MM.1S (cell line): ENCODE results near the gene PRICKLE1.

Experiments used
- DNase-seq: peaks from one replicate; pipeline ENCODE4 v3.0.0-alpha.2; 2015
- H2AFZ ChIP-seq: fragments of 300-600 bp; sonication (generic); 2 replicates; pipeline ENCODE4 v1.6.0; 2016; ENCODE audit warnings: antibody characterized with exemption, low read length
- H3F3A ChIP-seq: fragments of 300-600 bp; sonication (generic); 2 replicates; pipeline ENCODE4 v1.6.1; 2016; ENCODE audit warnings: mild to moderate bottlenecking, antibody characterized with exemption, low read length, moderate library complexity, mixed read lengths; ENCODE audit not compliant: insufficient read depth
- H3K27ac ChIP-seq: fragments of 300-600 bp; sonication (generic); 2 replicates; pipeline ENCODE4 v1.5.1; 2016; ENCODE audit warnings: mild to moderate bottlenecking, low read length
- H3K27me3 ChIP-seq: fragments of 300-600 bp; sonication (generic); replicated peaks from 2 replicates; pipeline ENCODE4 v1.6.0; 2016; ENCODE audit warnings: low read length; ENCODE audit not compliant: insufficient read depth
- H3K36me3 ChIP-seq: fragments of 300-600 bp; sonication (generic); replicated peaks from 2 replicates; pipeline ENCODE4 v1.6.1; 2016; ENCODE audit warnings: mild to moderate bottlenecking, low read length, mixed read lengths; ENCODE audit not compliant: insufficient read depth
- H3K4me1 ChIP-seq: fragments of 300-600 bp; sonication (generic); 2 replicates; pipeline ENCODE4 v1.6.1; 2016; ENCODE audit warnings: low read length, mixed read lengths
- H3K4me2 ChIP-seq: fragments of 300-600 bp; sonication (generic); 2 replicates; pipeline ENCODE4 v1.6.0; 2016; ENCODE audit warnings: low read depth, low read length
- H3K4me3 ChIP-seq: fragments of 300-600 bp; sonication (generic); 2 replicates; pipeline ENCODE4 v1.5.1; 2016; ENCODE audit warnings: low read length, mixed read lengths
- H3K79me2 ChIP-seq: fragments of 300-600 bp; sonication (generic); 2 replicates; pipeline ENCODE4 v1.6.1; 2016; ENCODE audit warnings: mixed run types, low read length, mixed read lengths
- H3K9ac ChIP-seq: fragments of 300-600 bp; sonication (generic); 2 replicates; pipeline ENCODE4 v1.6.1; 2016; ENCODE audit warnings: low read length, mixed read lengths
- H3K9me2 ChIP-seq: fragments of 300-600 bp; sonication (generic); replicated peaks from 2 replicates; pipeline ENCODE4 v1.6.1; 2016; ENCODE audit warnings: mild to moderate bottlenecking, low read length, mixed read lengths; ENCODE audit not compliant: insufficient read depth
- H3K9me3 ChIP-seq: fragments of 300-600 bp; sonication (generic); replicated peaks from 2 replicates; pipeline ENCODE4 v1.6.1; 2016; ENCODE audit warnings: mild to moderate bottlenecking, low read length, mixed read lengths; ENCODE audit not compliant: insufficient read depth
- H4K20me1 ChIP-seq: fragments of 300-600 bp; sonication (generic); 2 replicates; pipeline ENCODE4 v1.6.1; 2016; ENCODE audit warnings: mild to moderate bottlenecking, low read length, moderate library complexity, mixed read lengths; ENCODE audit not compliant: insufficient read depth
- EZH2 ChIP-seq: fragments of 300-600 bp; sonication (generic); optimal IDR thresholded peaks from 2 replicates; pipeline ENCODE3; 2017; ENCODE audit warnings: low read depth, mild to moderate bottlenecking, antibody characterized with exemption, low read length, mixed read lengths
- EZH2phosphoT487 ChIP-seq: fragments of 300-600 bp; sonication (generic); IDR thresholded peaks from 2 replicates; pipeline ENCODE4 v1.6.1; 2018; ENCODE audit warnings: antibody characterized with exemption, low read length
- TF ChIP-seq, protein P1 (sequence below): fragments of 300-600 bp; sonication (generic); IDR thresholded peaks from 2 replicates; pipeline ENCODE4 v1.5.1; 2016; ENCODE audit warnings: antibody characterized with exemption, low read length, mixed read lengths

PRICKLE1 gene

GRCh38 chr12:42630314-42630713, 40.8 kb upstream of the PRICKLE1 start:
- Histone ChIP-seq H3K4me1 (peaks cover 3% of the 10 kb centered on the region; the same call in 1 of the 2 replicates), H3K36me3 (no peaks in the 10 kb centered on the region), H3K9ac (no peak overlapping the region), H3K9me3 (no peaks in the 10 kb centered on the region), H3K4me3 (no peak overlapping the region), H3K27ac (no peak overlapping the region), H3K4me2 (no peak overlapping the region), H3K27me3 (no peaks in the 10 kb centered on the region), H3K9me2 (no peaks in the 10 kb centered on the region), H3F3A (no peaks in the 10 kb centered on the region), H2AFZ (no peak overlapping the region), H3K79me2 (no peaks in the 10 kb centered on the region), H4K20me1 (no peaks in the 10 kb centered on the region)
- DNase-seq = no peak
- TF ChIP-seq EZH2 = no peak

DNA sequence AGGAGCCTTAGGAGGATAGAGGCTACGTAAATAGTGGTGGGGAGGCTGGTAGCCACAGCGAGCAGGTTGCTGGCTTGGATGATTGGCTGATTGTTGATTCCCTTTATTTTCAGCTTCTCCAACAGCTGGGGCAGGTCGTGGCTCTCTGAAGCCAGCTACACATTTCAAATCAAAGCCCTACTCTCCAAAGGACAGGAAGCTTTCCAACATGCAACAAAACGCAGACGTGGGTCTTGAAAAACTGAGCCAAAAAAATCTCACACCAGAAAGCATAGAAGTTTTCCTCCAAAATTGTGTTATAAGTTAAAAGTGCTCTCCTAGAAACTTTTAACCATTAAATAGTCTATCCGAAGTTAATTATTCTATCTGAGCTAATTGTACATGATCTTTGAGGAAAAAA, 37.6 kb upstream of the PRICKLE1 start:
- TF ChIP-seq EZH2 (no peak), EZH2phosphoT487 (no peak)
- TF ChIP-seq, protein P1, sequence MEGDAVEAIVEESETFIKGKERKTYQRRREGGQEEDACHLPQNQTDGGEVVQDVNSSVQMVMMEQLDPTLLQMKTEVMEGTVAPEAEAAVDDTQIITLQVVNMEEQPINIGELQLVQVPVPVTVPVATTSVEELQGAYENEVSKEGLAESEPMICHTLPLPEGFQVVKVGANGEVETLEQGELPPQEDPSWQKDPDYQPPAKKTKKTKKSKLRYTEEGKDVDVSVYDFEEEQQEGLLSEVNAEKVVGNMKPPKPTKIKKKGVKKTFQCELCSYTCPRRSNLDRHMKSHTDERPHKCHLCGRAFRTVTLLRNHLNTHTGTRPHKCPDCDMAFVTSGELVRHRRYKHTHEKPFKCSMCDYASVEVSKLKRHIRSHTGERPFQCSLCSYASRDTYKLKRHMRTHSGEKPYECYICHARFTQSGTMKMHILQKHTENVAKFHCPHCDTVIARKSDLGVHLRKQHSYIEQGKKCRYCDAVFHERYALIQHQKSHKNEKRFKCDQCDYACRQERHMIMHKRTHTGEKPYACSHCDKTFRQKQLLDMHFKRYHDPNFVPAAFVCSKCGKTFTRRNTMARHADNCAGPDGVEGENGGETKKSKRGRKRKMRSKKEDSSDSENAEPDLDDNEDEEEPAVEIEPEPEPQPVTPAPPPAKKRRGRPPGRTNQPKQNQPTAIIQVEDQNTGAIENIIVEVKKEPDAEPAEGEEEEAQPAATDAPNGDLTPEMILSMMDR = no peak
- Histone ChIP-seq H3F3A (no peaks in the 10 kb centered on the region), H3K36me3 (no peaks in the 10 kb centered on the region), H3K9me3 (no peaks in the 10 kb centered on the region), H3K4me1 (peaks cover 3% of the 10 kb centered on the region; the same call in 1 of the 2 replicates), H2AFZ (no peak overlapping the region), H3K4me2 (no peak overlapping the region), H3K9ac (no peak overlapping the region), H3K27ac (no peak overlapping the region), H3K79me2 (no peaks in the 10 kb centered on the region), H3K9me2 (no peaks in the 10 kb centered on the region), H3K4me3 (no peak overlapping the region), H3K27me3 (no peaks in the 10 kb centered on the region), H4K20me1 (no peaks in the 10 kb centered on the region)
- DNase-seq = no peak

- Histone ChIP-seq H3K4me3 (no peak overlapping the region), H3K36me3 (no peaks in the 10 kb centered on the region), H3K79me2 (no peaks in the 10 kb centered on the region), H3K9me3 (no peaks in the 10 kb centered on the region), H3K9ac (no peak overlapping the region), H3F3A (no peaks in the 10 kb centered on the region), H3K9me2 (no peaks in the 10 kb centered on the region), H2AFZ (no peak overlapping the region), H3K27me3 (no peaks in the 10 kb centered on the region), H3K27ac (no peak overlapping the region), H3K4me2 (no peak overlapping the region), H4K20me1 (no peaks in the 10 kb centered on the region), H3K4me1 (no peaks in the 10 kb centered on the region)
- no peak for DNase-seq
- no peak for TF ChIP-seq EZH2
- TF ChIP-seq, protein P1 = no peak
- no peak for TF ChIP-seq EZH2phosphoT487
These were observed 36.1 kb upstream of the PRICKLE1 start for GRCh38 chr12:42625611-42626010.

GRCh38 chr12:42617622-42618021, 28.1 kb upstream of the PRICKLE1 start:
- Histone ChIP-seq H3K27me3 (no peaks in the 10 kb centered on the region), H3K4me1 (no peaks in the 10 kb centered on the region), H3K4me3 (no peak overlapping the region), H3K4me2 (no peak overlapping the region), H3F3A (no peaks in the 10 kb centered on the region), H2AFZ (no peak overlapping the region), H3K79me2 (no peaks in the 10 kb centered on the region), H3K9me3 (no peaks in the 10 kb centered on the region), H3K27ac (no peak overlapping the region), H3K9ac (no peak overlapping the region), H3K36me3 (no peaks in the 10 kb centered on the region), H3K9me2 (no peaks in the 10 kb centered on the region), H4K20me1 (no peaks in the 10 kb centered on the region)
- TF ChIP-seq EZH2 = no peak
- TF ChIP-seq EZH2phosphoT487 = no peak
- TF ChIP-seq, protein P1 = no peak
- no peak for DNase-seq
